Pons (tissue), 1 donor: ENCODE results near the gene RRP1B.
"Not testable (repeated sequence)": the region's sequence is repeated elsewhere in the genome, so short reads cannot be mapped to it uniquely, and the experiment has no call there.

Experiments used
- DNase-seq: peaks from one replicate; pipeline ENCODE4 v3.0.0-alpha.2; 2016; ENCODE audit warnings: low spot score

Gene RRP1B

DNA sequence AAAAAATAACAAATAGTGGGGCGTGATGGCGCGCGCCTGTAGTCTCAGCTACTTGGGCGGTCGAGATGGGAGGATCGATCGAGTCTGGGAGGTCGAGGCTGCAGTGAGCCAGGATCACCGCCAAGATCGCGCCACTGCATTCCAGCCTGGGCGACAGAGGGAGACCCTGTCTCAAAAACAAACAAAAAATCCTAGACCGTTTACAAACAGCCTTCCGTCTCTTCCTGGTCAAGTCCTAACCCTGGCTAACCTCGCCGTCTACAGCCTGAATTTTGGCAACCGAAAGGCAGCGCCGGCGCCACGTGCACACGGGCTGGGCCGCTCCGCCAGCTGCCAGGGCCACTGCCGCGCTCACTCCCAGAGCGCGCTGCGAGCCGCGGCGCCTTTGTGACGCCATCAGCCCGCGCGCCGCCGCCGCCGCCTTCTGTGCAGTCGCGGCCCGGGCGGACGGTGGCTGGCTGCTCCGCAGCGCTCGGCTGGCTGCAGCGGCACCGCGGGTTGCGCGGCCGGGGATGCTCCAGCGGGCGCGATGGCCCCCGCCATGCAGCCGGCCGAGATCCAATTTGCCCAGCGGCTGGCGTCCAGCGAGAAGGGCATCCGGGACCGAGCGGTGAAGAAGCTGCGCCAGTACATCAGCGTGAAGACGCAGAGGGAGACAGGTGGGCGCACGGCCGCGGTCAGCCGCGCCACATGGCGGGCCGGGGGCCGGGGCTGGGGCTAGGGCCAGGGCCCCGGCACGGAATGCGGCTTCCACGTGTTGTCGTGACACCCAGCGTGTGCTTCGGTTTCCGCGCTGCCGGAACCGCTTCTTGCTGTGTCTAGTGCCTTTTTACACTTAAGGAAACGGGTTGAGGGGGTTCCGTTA lies at the start of gene RRP1B, which contains the start of gene HSF2BP:
Gene RRP1B (plus strand): TSS at position 425 of the 865 bp plus-strand sequence. CDS start 105 bp downstream, at position 530.
Gene HSF2BP (minus strand): TSS at position 353 of the 865 bp plus-strand sequence. CDS start 1,392 bp downstream, outside the sequence.
- DNase-seq, result peak; percentile 63

- peak; percentile 30 for DNase-seq
Observed at GRCh38 chr21:43611598-43612369, 47.6 kb upstream of the RRP1B start.

- no peak for DNase-seq
Observed at GRCh38 chr21:43613755-43614638, 45.4 kb upstream of the RRP1B start.

DNA sequence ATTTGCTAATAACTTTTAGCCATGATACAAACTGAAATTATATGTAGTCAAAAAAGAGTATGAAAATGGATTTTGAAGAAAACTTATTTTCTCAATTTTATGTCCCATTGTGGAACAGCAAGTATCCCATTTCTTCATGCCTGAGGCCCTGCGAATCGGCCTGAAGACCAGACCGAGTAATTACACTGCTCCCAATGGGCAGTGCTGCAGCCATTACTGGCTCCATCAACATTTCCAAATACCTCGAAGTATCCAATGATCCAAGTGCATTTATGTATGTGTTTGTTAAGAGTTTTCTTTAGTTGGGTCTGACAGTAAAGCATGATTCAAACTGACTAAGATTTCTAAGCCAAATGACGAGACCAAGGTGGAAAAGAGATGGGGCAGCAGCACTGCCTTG lies 44.5 kb upstream of the RRP1B start:
- no peak for DNase-seq

DNA sequence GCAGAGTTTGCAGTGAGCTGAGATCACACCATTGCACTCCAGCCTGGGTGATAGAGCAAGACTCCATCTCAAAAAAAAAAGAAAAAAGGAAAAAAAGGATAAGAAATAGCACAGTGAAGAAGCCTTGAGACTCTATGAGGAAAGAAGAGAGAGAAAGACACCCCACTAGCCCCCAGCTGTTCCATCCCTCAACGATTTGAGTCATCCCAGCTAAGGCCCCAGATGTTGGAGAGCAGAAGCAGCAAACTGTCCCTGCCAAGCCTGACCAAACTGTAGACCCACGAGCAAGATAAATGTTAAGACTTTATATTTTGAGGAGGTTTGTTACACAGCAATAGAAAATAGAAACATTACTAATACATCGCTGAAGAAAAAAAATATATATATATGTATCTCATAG lies 42.5 kb upstream of the RRP1B start:
- not testable (repeated sequence) for DNase-seq

DNA sequence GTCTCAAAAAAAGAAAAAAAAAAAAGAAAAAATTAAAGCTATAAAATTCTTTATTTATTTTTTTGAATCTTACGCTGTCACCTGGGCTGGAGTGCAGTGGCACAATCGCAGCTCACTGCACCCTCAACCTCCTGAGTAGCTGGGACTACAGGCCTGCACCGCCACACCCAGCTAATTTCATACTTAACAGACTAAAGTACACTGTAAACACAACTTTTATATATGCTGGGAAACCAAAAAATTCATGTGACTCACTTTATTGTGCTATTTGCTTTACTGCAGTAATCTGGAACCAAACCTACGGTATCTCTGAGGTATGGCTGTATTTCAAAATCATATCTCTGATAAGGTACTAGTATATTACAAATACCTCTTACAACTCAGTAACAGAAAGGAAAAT lies 40.4 kb upstream of the RRP1B start:
- DNase-seq, result no peak

- DNase-seq, result no peak
Observed at GRCh38 chr21:43619344-43619743, 40.0 kb upstream of the RRP1B start.

DNA sequence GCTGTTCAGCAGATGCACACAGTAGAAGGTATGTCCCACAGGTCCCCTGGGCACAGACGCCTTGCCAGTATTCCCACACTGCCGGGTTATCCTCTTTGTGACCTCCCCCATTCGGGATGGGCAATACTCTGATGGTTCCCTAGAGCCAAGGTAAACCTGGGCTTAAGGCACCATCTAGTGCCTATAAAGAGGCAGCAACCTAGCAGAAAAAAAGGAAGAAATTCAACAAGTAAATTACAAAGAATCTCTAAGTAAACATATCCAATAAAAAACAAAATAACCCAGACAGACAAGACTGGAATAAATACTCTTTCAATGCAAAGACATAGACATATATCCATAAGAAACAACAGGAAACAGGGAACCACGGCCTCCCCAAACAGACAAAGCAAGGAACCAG lies 39.5 kb upstream of the RRP1B start:
- DNase-seq, result no peak

GRCh38 chr21:43622796-43623195 lies 36.6 kb upstream of the RRP1B start:
- no peak for DNase-seq

GRCh38 chr21:43623588-43623987 lies 35.8 kb upstream of the RRP1B start:
- DNase-seq, result no peak

- DNase-seq, result no peak
Observed at GRCh38 chr21:43624339-43624738, 35.0 kb upstream of the RRP1B start.

- no peak for DNase-seq
Observed at GRCh38 chr21:43626390-43626789, 33.0 kb upstream of the RRP1B start.

DNA sequence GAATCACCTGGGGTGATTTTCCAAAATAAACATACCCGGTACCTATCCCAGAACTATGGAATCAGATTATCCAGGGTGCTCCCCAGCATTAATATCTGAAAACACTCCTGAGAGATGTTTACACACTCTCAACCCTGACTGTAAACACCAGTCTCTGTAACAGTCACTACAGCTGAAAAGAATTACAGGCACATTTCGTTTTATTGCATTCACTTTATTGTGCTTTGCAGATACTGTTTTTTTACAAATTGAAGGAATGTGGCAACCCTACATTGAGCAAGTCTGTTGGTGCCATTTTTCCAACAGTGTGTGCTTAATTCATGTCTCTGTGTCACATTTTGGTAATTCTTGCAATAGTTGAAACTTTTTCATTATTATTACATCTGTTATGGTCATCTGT lies 31.8 kb upstream of the RRP1B start:
- DNase-seq, result no peak

- DNase-seq, result no peak
Observed at GRCh38 chr21:43631411-43632107, 27.8 kb upstream of the RRP1B start.

DNA sequence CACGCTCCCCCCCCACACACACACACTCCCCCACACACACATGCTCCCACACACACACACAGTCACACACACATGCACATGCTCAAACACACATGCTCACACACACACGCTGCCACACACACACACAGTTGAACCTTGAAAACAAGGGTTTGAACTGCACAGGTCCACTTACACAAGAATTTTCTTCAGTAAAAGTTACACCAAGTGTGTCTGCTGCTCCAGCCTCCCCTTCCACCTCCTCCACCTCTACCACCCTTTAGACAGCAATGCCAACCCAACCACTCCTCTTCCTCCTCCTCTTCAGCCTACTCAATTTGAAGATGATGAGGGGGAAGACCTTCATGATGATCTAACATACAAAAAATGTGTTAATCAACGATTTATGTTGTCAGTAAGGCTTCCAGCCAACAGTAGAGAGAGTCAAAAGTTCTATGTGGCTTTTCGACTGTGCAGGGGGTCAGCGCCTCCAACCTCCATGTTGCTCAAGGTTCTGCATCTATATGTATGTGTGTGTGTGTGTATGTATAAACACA lies 26.9 kb upstream of the RRP1B start:
- no peak for DNase-seq

DNA sequence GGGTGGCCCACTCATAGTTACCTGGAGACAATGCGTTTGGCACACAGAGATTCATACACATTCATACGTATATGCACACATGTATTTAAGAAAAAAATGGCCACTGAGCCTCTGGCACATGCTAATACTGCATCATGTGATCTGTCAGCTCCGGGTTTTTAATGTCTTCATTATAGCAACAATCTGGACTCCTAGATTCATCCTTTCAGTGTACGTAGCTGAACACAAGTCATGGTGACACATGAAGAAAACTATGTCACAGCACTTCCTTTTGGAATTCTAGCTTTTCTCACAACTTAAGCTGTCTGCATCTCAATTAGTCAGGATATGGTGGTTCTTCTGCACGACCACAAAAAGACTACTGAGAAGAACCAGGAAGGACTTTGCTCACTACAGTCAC lies 24.7 kb upstream of the RRP1B start:
- no peak for DNase-seq

GRCh38 chr21:43635436-43635835 lies 23.9 kb upstream of the RRP1B start:
- no peak for DNase-seq

DNA sequence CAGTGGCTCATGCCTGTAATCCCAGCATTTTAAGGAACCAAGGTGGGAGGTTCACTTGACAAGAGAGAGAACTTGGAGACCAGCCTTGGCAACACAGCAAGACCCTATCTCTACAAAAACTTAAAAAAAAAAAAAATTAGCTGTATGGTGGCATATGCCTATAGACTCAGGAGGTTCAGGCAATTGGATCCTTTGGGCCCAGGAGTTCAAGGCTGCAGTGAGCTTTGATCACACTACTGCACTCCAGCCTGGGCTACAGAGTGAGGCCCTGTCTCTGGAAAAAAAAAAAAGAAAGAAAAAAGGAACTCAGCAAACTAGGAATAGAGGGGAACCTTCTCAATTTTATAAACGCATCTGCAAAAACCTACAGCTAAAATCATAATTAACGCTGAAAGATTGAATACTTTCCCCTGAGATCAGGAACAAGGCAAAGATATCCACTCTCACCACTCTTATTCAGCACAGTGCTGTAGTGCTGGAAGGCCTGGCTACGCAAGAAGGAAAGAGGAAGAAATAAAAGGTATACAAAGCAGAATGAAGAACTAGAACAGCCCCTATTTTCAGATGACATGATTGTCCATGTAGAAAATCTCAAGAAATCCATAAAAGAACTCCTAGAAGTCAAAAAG lies 21.7 kb upstream of the RRP1B start:
- DNase-seq, result no peak

DNA sequence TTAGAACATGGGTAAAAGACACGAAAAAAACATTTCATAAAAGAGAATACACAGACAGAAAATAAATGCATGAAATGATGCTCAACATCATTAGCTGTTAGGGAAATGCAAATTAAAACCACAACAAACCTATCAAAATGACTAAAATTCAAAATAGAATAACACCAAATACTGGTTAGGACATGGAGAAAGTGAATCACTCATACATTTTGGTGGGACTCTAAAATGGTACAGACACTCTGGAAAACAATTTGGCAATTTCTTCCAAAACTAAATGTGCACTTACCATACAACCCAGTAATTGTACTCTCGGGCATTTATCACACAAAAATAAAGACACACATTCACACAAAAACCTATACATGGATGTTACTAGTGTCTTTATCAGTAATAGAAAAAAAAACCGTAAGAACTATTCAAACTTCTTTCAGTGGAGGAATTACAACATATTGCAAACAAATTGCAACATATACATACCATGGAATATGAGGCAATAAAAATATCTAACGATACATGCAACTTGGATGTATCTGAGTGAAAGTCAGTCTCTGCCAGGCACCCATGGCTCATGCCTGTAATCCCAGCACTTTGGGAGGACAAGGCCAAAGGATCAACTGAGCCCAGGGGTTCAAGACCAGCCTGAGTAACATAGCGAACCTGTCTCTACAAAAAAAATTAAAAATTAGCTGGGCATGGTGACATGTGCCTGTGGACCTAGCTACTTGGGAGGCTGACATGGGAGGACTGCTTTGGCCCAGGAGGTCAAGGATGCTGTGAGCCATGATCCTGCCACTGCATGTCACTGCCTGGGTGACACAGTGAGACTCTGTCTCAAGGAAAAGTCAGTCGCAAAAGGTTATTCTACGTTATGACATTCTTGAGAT lies 19.6 kb upstream of the RRP1B start:
- no peak for DNase-seq

DNA sequence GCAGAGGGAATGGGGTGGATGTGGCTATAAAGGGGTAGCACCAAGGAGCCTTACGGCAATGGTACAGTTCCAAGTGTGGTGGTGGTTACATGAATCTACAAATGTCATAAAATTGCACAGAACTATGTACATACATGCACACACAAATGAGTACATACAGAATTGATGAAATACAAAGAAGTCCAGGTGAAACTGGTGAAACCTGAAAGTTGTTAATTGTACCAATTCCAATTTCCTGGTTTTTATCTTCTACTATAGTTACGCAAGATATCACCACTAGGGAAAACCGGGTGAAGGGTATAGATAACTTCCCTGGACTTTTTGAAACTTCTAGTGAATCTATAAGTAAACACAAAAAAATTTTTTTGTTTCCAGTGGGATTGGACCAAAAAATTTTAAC lies 19.0 kb upstream of the RRP1B start:
- no peak for DNase-seq
